GM12892 (cell line): ENCODE results near the gene RNF148.
"Not testable (repeated sequence)": the region's sequence is repeated elsewhere in the genome, so short reads cannot be mapped to it uniquely, and the experiment has no call there.

Source experiments
- POLR2A ChIP-seq: IDR thresholded peaks from 2 replicates; pipeline ENCODE4 v1.6.1; 2011; ENCODE audit warnings: low read depth, low read length, control low read depth
- POLR2AphosphoS5 ChIP-seq: IDR thresholded peaks from 2 replicates; pipeline ENCODE4 v1.6.1; 2011; ENCODE audit warnings: low read depth, low read length, control low read depth

DNA sequence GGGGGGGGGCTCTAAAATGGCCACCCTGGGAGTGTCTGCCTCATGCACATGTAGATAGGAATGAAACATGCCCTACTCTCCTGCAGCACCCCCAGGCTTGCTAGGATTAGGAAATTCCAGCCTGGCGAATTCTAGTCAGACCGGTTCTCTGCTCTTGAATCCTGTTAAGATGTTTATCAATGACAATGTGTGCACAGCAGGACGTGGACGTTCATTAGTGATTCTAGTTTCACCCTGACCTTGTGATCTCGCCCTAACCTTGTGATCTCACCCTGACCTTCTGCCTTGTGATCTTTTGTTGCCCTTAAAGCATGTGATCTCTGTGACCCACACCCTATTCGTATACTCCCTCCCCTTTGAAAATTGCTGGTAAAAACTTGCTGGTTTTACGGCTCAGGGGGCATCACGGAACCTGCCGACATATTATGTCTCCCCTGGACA lies 23.4 kb downstream of the RNF148 start:
- TF ChIP-seq POLR2AphosphoS5, POLR2A: not testable (repeated sequence)
